Mesothelial cell of epicardium (in vitro differentiated cells): ENCODE data around the gene RASA2. TPM values are rescaled to one million over a fixed set of nuclear protein-coding genes. Genes with fewer than 3 reads are reported as not detected.

Experiments used
- DNase-seq, 2 experiments: peaks; one replicate each; pipeline ENCODE4 v3.0.0; 2021; ENCODE audit warnings: low spot score in 2 of 2; ENCODE audit not compliant: unreplicated experiment in 2 of 2
- H3K27ac Mint-ChIP-seq: 2 replicates; pipeline ENCODE4 v1.8.0; 2021; ENCODE audit warnings: mixed read lengths
- H3K27me3 Mint-ChIP-seq: 2 replicates; pipeline ENCODE4 v1.8.0; 2021; ENCODE audit warnings: low read depth, mixed read lengths
- H3K36me3 Mint-ChIP-seq: 2 replicates; pipeline ENCODE4 v1.8.0; 2021; ENCODE audit warnings: mixed read lengths
- H3K4me1 Mint-ChIP-seq: 2 replicates; pipeline ENCODE4 v1.8.0; 2021; ENCODE audit warnings: mixed read lengths
- H3K4me3 Mint-ChIP-seq: 2 replicates; pipeline ENCODE4 v1.8.0; 2021; ENCODE audit warnings: mild to moderate bottlenecking, moderate library complexity, mixed read lengths
- H3K9me3 Mint-ChIP-seq: 2 replicates; pipeline ENCODE4 v1.8.0; 2021; ENCODE audit warnings: mixed read lengths
- total RNA-seq: library from RNA; stranded (reverse); gene quantifications from 3 replicates; pipeline ENCODE4 v1.2.1, GENCODE V29; 2021
- TF ChIP-seq, protein P1 (sequence below): fragments of 200-600 bp; sonication (generic); IDR thresholded peaks from one replicate; pipeline ENCODE4 v1.5.0; 2021; ENCODE audit warnings: antibody characterized with exemption; ENCODE audit not compliant: unreplicated experiment

The RASA2 gene
- total RNA-seq, 1 donor from 2014 or later = 14.5 TPM

DNA sequence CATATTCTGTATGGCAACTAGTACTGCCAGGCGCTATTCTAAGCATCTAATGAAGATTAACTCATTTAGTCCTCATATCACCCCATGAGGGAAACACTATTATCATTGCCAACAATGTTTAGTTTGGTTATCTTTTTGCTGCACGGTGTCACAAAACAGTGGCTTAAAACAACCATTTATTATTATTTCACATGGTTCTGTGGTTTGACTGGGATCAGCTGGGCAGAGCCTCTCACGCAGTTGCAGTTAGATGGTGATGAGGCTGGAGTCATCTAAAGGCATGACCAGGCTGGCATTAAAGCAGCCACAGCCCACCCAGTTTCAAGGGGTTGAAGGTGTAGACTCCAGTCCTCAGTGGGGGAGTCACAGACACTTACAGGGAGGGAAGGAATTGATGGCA is 32.8 kb upstream of the RASA2 start:
- Mint-ChIP-seq H3K4me3 (no peak overlapping the region), H3K27ac (no peak overlapping the region), H3K27me3 (no peaks in the 10 kb centered on the region), H3K36me3 (no peaks in the 10 kb centered on the region), H3K4me1 (peaks cover 27% of the 10 kb centered on the region), H3K9me3 (no peaks in the 10 kb centered on the region)
- DNase-seq = no peak
- TF ChIP-seq, protein P1, sequence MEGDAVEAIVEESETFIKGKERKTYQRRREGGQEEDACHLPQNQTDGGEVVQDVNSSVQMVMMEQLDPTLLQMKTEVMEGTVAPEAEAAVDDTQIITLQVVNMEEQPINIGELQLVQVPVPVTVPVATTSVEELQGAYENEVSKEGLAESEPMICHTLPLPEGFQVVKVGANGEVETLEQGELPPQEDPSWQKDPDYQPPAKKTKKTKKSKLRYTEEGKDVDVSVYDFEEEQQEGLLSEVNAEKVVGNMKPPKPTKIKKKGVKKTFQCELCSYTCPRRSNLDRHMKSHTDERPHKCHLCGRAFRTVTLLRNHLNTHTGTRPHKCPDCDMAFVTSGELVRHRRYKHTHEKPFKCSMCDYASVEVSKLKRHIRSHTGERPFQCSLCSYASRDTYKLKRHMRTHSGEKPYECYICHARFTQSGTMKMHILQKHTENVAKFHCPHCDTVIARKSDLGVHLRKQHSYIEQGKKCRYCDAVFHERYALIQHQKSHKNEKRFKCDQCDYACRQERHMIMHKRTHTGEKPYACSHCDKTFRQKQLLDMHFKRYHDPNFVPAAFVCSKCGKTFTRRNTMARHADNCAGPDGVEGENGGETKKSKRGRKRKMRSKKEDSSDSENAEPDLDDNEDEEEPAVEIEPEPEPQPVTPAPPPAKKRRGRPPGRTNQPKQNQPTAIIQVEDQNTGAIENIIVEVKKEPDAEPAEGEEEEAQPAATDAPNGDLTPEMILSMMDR = no peak

DNA sequence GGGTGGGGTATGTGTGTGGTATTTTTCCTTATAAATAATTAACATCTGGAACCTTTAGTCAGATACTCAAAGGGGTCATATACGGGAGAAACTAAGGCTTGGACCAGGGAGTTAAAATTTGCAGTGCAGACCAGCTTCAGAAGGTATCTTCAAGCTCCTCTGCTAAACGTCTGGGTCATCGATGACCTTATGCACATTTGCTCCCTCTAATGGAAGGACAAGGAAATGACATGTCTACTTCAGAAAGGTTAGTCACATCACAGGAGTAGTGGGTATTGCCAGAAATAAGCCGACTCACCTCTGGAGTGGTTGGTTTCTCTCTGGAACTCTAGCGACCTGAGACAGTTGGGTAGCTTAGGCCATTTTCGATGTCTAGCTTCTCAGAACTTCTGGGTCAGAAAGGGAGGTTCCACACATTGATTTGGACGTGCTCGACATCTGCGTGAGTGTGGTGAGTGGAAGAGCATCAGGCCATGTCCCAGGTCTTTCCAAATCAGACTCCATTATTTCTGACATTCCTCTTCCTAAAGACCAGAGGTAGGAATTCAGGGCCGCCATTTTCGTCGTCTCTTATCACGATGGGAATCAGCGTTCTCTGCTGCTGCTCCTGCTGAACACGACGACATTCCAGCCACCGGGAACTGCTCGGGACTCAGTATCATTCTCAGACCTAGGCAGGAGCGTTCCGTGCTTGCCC is 31.8 kb upstream of the RASA2 start:
- no peak overlapping the region for H3K27ac Mint-ChIP-seq
- no peaks in the 10 kb centered on the region for H3K36me3 Mint-ChIP-seq

DNA sequence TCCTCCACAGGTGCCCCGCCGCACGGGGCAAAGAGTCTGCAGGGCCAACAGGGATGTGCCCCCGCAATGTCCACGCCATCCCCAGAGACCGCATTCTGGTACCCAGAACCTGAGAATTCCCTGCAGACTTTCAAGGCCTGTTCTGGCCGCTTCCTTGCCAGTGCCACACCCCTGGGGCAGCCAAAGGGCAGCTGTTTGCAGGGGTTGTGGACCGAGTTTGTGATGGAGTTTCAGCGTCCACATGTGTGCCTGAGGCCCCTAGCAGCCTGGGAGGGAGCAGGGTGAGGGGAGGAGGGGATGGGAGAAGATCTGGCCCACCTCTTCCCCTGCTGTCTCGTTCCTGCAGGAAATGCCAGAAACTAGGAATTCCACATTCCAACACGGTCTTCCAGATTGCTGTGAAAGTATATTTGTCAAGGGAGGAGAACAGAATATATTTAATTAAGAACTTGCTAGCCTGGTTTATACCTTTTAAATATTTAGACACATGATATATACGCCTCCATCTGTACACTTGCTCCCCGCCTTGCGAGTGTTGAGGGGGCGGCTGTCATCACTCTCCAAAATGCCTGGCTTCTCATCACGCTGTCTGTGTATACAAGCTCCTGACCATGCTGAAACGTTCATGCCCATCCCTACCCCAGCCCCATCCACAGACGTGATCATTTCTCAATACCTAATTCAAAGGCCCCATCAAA is 31.1 kb upstream of the RASA2 start:
- H3K36me3 Mint-ChIP-seq = no peaks in the 10 kb centered on the region
- no peaks in the 10 kb centered on the region for H3K9me3 Mint-ChIP-seq
- DNase-seq = no peak
- no peaks in the 10 kb centered on the region for H3K27me3 Mint-ChIP-seq
- no peak overlapping the region for H3K4me3 Mint-ChIP-seq
- TF ChIP-seq, protein P1 = no peak
- peaks cover 25% of the 10 kb centered on the region for H3K4me1 Mint-ChIP-seq
- peak overlapping the region; percentile 39 for H3K27ac Mint-ChIP-seq

More for the DNA sequence above, 31.8 kb upstream of the RASA2 start:
- Mint-ChIP-seq H3K4me1 (peaks cover 27% of the 10 kb centered on the region), H3K27me3 (no peaks in the 10 kb centered on the region), H3K4me3 (no peak overlapping the region), H3K9me3 (no peaks in the 10 kb centered on the region)
- DNase-seq = no peak
- TF ChIP-seq, protein P1 = peak; percentile 43

DNA sequence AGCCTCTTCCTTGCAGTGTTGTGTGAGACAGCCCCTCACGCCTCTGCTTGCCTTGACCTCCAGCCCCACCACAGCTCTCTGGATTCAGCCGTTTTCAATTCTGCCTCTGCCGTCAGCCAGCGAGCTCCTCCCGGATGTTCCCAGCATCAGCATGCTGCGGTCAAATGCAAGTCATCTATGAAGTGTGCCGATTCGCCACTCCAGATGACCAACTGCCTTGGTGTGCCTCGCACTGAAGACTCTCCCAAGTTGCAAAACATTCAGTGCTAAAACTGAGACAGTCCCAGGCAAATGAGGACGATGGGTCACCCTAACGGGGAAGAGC is 30.6 kb upstream of the RASA2 start:
- Mint-ChIP-seq H3K4me1 (peaks cover 25% of the 10 kb centered on the region), H3K4me3 (no peak overlapping the region), H3K36me3 (no peaks in the 10 kb centered on the region), H3K27me3 (no peaks in the 10 kb centered on the region), H3K27ac (peak overlapping the region; percentile 3), H3K9me3 (no peaks in the 10 kb centered on the region)
- DNase-seq = no peak
- TF ChIP-seq, protein P1 = no peak

DNA sequence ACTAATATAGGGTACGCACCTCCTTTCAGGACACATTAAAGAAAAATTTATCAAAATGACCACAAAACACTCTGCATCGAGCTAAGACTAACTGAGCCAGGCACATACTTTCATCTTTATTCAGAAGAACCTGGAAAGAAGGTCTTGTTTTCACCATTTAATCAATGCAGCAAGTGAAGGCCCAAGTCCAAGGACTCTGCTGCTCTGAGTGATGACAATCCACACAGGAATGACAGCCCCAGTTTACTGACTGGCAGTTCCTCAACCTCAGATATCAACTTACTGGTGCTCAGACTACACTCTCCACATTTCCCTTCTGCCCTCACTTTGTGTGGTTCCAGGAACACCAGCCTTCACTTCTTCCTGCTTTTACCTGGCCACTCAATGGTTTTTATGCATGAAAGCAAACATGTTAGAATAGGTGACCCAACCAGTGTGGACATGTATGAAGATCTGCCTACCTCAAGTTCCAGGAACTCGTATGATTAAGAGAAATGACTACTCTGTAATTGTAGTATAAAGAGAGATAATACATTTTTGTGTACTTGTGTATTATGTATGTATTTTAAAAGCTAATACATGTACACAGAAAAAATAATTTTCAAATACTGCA is 29.1 kb upstream of the RASA2 start:
- Mint-ChIP-seq H3K4me3 (no peak overlapping the region), H3K4me1 (peaks cover 25% of the 10 kb centered on the region), H3K27me3 (no peaks in the 10 kb centered on the region), H3K36me3 (no peaks in the 10 kb centered on the region), H3K27ac (no peak overlapping the region), H3K9me3 (no peaks in the 10 kb centered on the region)
- TF ChIP-seq, protein P1 = no peak
- no peak for DNase-seq
